H1 (cell line): ENCODE data around the gene GGA1. TPM values are rescaled to one million over a fixed set of nuclear protein-coding genes. Genes with fewer than 3 reads are reported as not detected.
A peak's percentile ranks its signal among the peaks of the same experiment; 100 is the strongest.

ENCODE experiments used
- CTCF ChIA-PET: fragments of 300-600 bp; sonication (Branson Sonifier 250); formaldehyde crosslinking; loops from one replicate; lab custom pipeline; 2021; ENCODE audit not compliant: partially characterized antibody; lab: Charles Lee
- POLR2A ChIA-PET: fragments of 300-600 bp; sonication (Branson Sonifier 250); formaldehyde crosslinking; loops from one replicate; lab custom pipeline; 2021; ENCODE audit warnings: inconsistent platforms; ENCODE audit not compliant: partially characterized antibody; lab: Charles Lee
- DNase-seq, 2 experiments: peaks; one replicate each; pipeline versions ENCODE4 v3.0.0 to v3.0.0-alpha.2; 2010 to 2022; ENCODE audit warnings: low spot score in 2 of 2, low read depth in 1 of 2, mixed read lengths in 1 of 2
- FAIRE-seq: peaks from 2 replicates; lab custom pipeline; 2011; peaks lifted over from hg19 to GRCh38; lab: Jason Lieb, UNC
- H2AFZ ChIP-seq: 2 replicates; pipeline ENCODE4 v1.8.1; 2012; ENCODE audit warnings: low read length, inconsistent platforms
- H2AK5ac ChIP-seq: 2 replicates; pipeline ENCODE4 v1.6.1; 2013; ENCODE audit warnings: low read depth, low read length
- H2BK120ac ChIP-seq: replicated peaks from 2 replicates; pipeline ENCODE3; 2013; ENCODE audit warnings: low read depth, low read length, inconsistent platforms
- H2BK12ac ChIP-seq: 2 replicates; pipeline ENCODE4 v1.6.1; 2013; ENCODE audit warnings: low read depth, low read length
- H2BK15ac ChIP-seq: 2 replicates; pipeline ENCODE4 v1.6.1; 2013; ENCODE audit warnings: low read length
- H2BK20ac ChIP-seq: 2 replicates; pipeline ENCODE4 v1.6.1; 2013; ENCODE audit warnings: low read length
- H2BK5ac ChIP-seq: 2 replicates; pipeline ENCODE4 v1.6.1; 2013; ENCODE audit warnings: low read depth, low read length
- H3K14ac ChIP-seq: 2 replicates; pipeline ENCODE4 v1.6.1; 2013; ENCODE audit warnings: inconsistent platforms; ENCODE audit not compliant: insufficient read length
- H3K18ac ChIP-seq: 2 replicates; pipeline ENCODE4 v1.6.1; 2013; ENCODE audit warnings: low read length; ENCODE audit errors: extremely low read depth
- H3K23ac ChIP-seq: 2 replicates; pipeline ENCODE4 v1.6.1; 2013; ENCODE audit warnings: inconsistent platforms; ENCODE audit not compliant: insufficient read length
- H3K23me2 ChIP-seq: 2 replicates; pipeline ENCODE4 v1.6.1; 2013; ENCODE audit warnings: low read depth, low read length
- H3K27ac ChIP-seq: 2 replicates; pipeline ENCODE4 v1.6.1; 2011; ENCODE audit warnings: low read depth, low read length, inconsistent platforms
- H3K27me3 ChIP-seq, 4 experiments: replicated peaks in 1 of 4; 1 replicate in 1 of 4; 2 replicates in 3 of 4; pipeline versions ENCODE4 v1.6.1 to v1.8.1; 2011 to 2013; ENCODE audit warnings: low read length in 3 of 4, mild to moderate bottlenecking in 3 of 4, inconsistent platforms in 2 of 4, mixed read lengths in 2 of 4, moderate library complexity in 1 of 4; ENCODE audit not compliant: control insufficient read depth in 3 of 4, insufficient read depth in 3 of 4; ENCODE audit errors: extremely low read depth in 1 of 4
- H3K36me3 ChIP-seq, 4 experiments: 2 replicates each; pipeline versions ENCODE4 v1.6.1 to v1.8.1; 2011 to 2013; ENCODE audit warnings: mild to moderate bottlenecking in 4 of 4, low read length in 3 of 4, moderate library complexity in 2 of 4, control low read depth in 1 of 4, inconsistent platforms in 1 of 4; ENCODE audit not compliant: insufficient read depth in 4 of 4, control insufficient read depth in 2 of 4
- H3K4ac ChIP-seq: replicated peaks from 2 replicates; pipeline ENCODE3; 2013; ENCODE audit warnings: low read length, low read depth, mixed read lengths, inconsistent platforms; ENCODE audit not compliant: insufficient read length
- H3K4me1 ChIP-seq, 4 experiments: replicated peaks in 1 of 4; 1 replicate in 1 of 4; 2 replicates in 3 of 4; pipeline versions ENCODE4 v1.6.1 to v1.8.1; 2011 to 2013; ENCODE audit warnings: low read length in 3 of 4, inconsistent platforms in 2 of 4, mixed read lengths in 1 of 4; ENCODE audit not compliant: insufficient read depth in 4 of 4, control insufficient read depth in 3 of 4
- H3K4me2 ChIP-seq, 2 experiments: 2 replicates each; pipeline versions ENCODE4 v1.6.1 to v1.8.1; 2011 to 2013; ENCODE audit warnings: low read depth in 2 of 2, low read length in 2 of 2, control low read depth in 1 of 2, inconsistent platforms in 1 of 2, mild to moderate bottlenecking in 1 of 2; ENCODE audit not compliant: insufficient read depth in 1 of 2
- H3K4me3 ChIP-seq, 4 experiments: fragments of 200-600, 300-600 bp in 1 of 4; sonication (generic), shearing (Covaris generic), sonication (Bioruptor Twin) in 1 of 4; 2 replicates each; pipeline versions ENCODE4 v1.5.1 to v1.8.1; 2011 to 2016; ENCODE audit warnings: low read length in 4 of 4, low read depth in 3 of 4, control low read depth in 2 of 4, inconsistent platforms in 2 of 4, mild to moderate bottlenecking in 2 of 4, mixed read lengths in 1 of 4, moderate library complexity in 1 of 4; ENCODE audit not compliant: insufficient read depth in 2 of 4; ENCODE audit errors: extremely low read depth in 1 of 4
- H3K56ac ChIP-seq: replicated peaks from 2 replicates; pipeline ENCODE3; 2013; ENCODE audit warnings: low read depth, mild to moderate bottlenecking, mixed read lengths, low read length, inconsistent platforms; ENCODE audit not compliant: insufficient read length
- H3K79me1 ChIP-seq: 2 replicates; pipeline ENCODE4 v1.6.1; 2013; ENCODE audit warnings: low read depth, low read length, control low read depth
- H3K79me2 ChIP-seq, 2 experiments: 2 replicates each; pipeline versions ENCODE4 v1.6.1 to v1.8.1; 2012 to 2013; ENCODE audit warnings: low read length in 2 of 2, mild to moderate bottlenecking in 2 of 2, inconsistent platforms in 1 of 2; ENCODE audit not compliant: insufficient read depth in 2 of 2, control insufficient read depth in 1 of 2
- H3K9ac ChIP-seq, 4 experiments: replicated peaks in 1 of 4; 1 replicate in 1 of 4; 2 replicates in 3 of 4; pipeline versions ENCODE4 v1.6.1 to v1.8.1; 2011 to 2013; ENCODE audit warnings: low read depth in 3 of 4, low read length in 3 of 4, control low read depth in 2 of 4, mild to moderate bottlenecking in 2 of 4, moderate library complexity in 2 of 4, inconsistent platforms in 1 of 4; ENCODE audit errors: extremely low read depth in 1 of 4
- H3K9me3 ChIP-seq, 2 experiments: 2 replicates each; pipeline versions ENCODE4 v1.6.1 to v1.8.1; 2012 to 2013; ENCODE audit warnings: mild to moderate bottlenecking in 2 of 2, moderate library complexity in 2 of 2, control low read depth in 1 of 2, inconsistent platforms in 1 of 2, low read depth in 1 of 2, low read length in 1 of 2, mixed read lengths in 1 of 2; ENCODE audit not compliant: insufficient read depth in 2 of 2
- H4K20me1 ChIP-seq, 2 experiments: replicated peaks in 1 of 2; 2 replicates each; pipeline versions ENCODE3 to v1.8.1; 2011 to 2013; ENCODE audit warnings: inconsistent platforms in 2 of 2, low read length in 2 of 2, mild to moderate bottlenecking in 1 of 2; ENCODE audit not compliant: insufficient read depth in 2 of 2, control insufficient read depth in 1 of 2
- H4K5ac ChIP-seq: 2 replicates; pipeline ENCODE4 v1.6.1; 2013; ENCODE audit warnings: low read length, low read depth, mixed read lengths, inconsistent platforms; ENCODE audit not compliant: insufficient read length
- H4K8ac ChIP-seq: 2 replicates; pipeline ENCODE4 v1.8.0; 2013; ENCODE audit warnings: mild to moderate bottlenecking, moderate library complexity, low read length, inconsistent platforms; ENCODE audit not compliant: insufficient read depth; ENCODE audit errors: extremely low read depth
- H4K91ac ChIP-seq: replicated peaks from 2 replicates; pipeline ENCODE3; 2013; ENCODE audit warnings: low read length, mixed read lengths, inconsistent platforms; ENCODE audit not compliant: insufficient read length
- ATF2 ChIP-seq: IDR thresholded peaks from 2 replicates; pipeline ENCODE4 v1.6.1; 2012; ENCODE audit warnings: low read length, inconsistent platforms
- RNF2 ChIP-seq: fragments of 200-900, 300-1000 bp; sonication (generic); IDR thresholded peaks from 2 replicates; pipeline ENCODE4 v1.7.1; 2016; ENCODE audit warnings: borderline replicate concordance, low read depth, mild to moderate bottlenecking, antibody characterized with exemption, low read length; ENCODE audit not compliant: poor library complexity, severe bottlenecking; ENCODE audit errors: missing control alignments
- SUZ12 ChIP-seq: fragments of 200-600 bp; sonication (generic); IDR thresholded peaks from 2 replicates; pipeline ENCODE4 v1.6.1; 2012; ENCODE audit warnings: mild to moderate bottlenecking, inconsistent platforms, low read length, moderate library complexity, mixed read lengths
- WGBS, 2 experiments: shearing (Covaris generic) in 1 of 2; methylation state at CpG; one replicate each; pipeline versions ENCODE4 v1.1.6 to v1.1.7; 2013 to 2015; ENCODE audit warnings: low lambda C conversion rate in 2 of 2, mixed read lengths in 2 of 2, inconsistent platforms in 1 of 2, low coverage in 1 of 2, missing lambda C conversion rate in 1 of 2; ENCODE audit not compliant: insufficient replicate concordance in 2 of 2, insufficient coverage in 1 of 2, insufficient read length in 1 of 2; ENCODE audit errors: extremely low coverage in 1 of 2, missing lambda C conversion rate in 1 of 2; 5-methylcytosine and 5-hydroxymethylcytosine counted together
- polyA plus RNA-seq, 7 experiments: library from polyadenylated mRNA; depleted of rRNA in 3 of 7; stranded (reverse) in 5 of 7; unstranded in 2 of 7; fragments of >200 nt in 5 of 7; fragments of 200-250 nt in 2 of 7; gene quantifications; 1 replicate in 5 of 7; 2 replicates in 1 of 7; 4 replicates in 1 of 7; pipeline versions ENCODE4 v1.2.1 to v1.2.3, GENCODE V29; 2011 to 2013; ENCODE audit warnings: missing spikeins in 2 of 7, mixed read lengths in 2 of 7
- total RNA-seq: library from RNA; stranded (reverse); fragmentation: NEBNext Ultra II Directional; extraction: Animal tissue kit (Norgen Biotek cat#: 25700); gene quantifications from 2 replicates; pipeline ENCODE4 v1.2.1, GENCODE V29; 2021

The GGA1 gene
- total and polyA plus RNA-seq, 2 of the 8 experiments (the other 6 are each of a cell fraction or from before 2014, with no cell fraction given), result 49.3 to 57.2 TPM

- H2AK5ac ChIP-seq, result peak overlapping the region; percentile 96
- H4K8ac ChIP-seq, result no peak overlapping the region
- no peak overlapping the region for H3K23ac ChIP-seq
- peaks cover 15% of the 10 kb centered on the region; the same call in 1 of the 2 replicates for H3K23me2 ChIP-seq
- DNase-seq, result no peak
- H3K14ac ChIP-seq, result no peak overlapping the region
- no peak overlapping the region for H3K27ac ChIP-seq
- H2BK15ac ChIP-seq, result no peak overlapping the region
- no peak overlapping the region for H3K56ac ChIP-seq
- no peak overlapping the region for H3K9ac ChIP-seq
- ChIA-PET POLR2A (interaction anchor here (1.0 to 12.2 kb wide), 4 partner anchors 17 to 37 kb away, joined by 3 to 198 read pairs (median 9); no protein-coding TSS in a partner anchor), CTCF (interaction anchor here (0.6 to 39.4 kb wide), 10 partner anchors 8 to 278 kb away, joined by 3 to 1347 read pairs (median 5); partner anchors contain the start of gene LGALS2)
- H2BK20ac ChIP-seq, result peak overlapping the region; percentile 86; the same call in 1 of the 2 replicates
- no peak overlapping the region for H4K5ac ChIP-seq
- H4K20me1 ChIP-seq, result no peaks in the 10 kb centered on the region
- peaks cover 7 to 43% (median 23%) of the 10 kb centered on the region in 4 experiments for H3K4me1 ChIP-seq
- peak overlapping the region; percentile 57 for H4K91ac ChIP-seq
- 0 out of 2 replicates have a peak overlapping the region, but pooled peaks have one; percentile 71 for H3K18ac ChIP-seq
- no peaks in the 10 kb centered on the region for H3K79me1 ChIP-seq
- no peaks in the 10 kb centered on the region for H3K79me2 ChIP-seq
- peaks cover 6 to 22% (median 11%) of the 10 kb centered on the region in 4 experiments; a peak in 6 of 7 replicates for H3K27me3 ChIP-seq
- peak overlapping the region in 1 of 2 experiments; percentile 38; a peak in 2 of 4 replicates for H3K4me2 ChIP-seq
- WGBS, 2 experiments, result 80% methylated on average over 7 of the region's 7 CpGs; no CpG with 5 or more reads in 1 of the 2 experiments
- peak overlapping the region; percentile 49 for H2BK120ac ChIP-seq
- peak overlapping the region; percentile 75; the same call in 1 of the 2 replicates for H2BK5ac ChIP-seq
- no peak overlapping the region for H3K4ac ChIP-seq
- FAIRE-seq, result no peak
- H3K4me3 ChIP-seq, result no peak overlapping the region
- H3K9me3 ChIP-seq, result no peaks in the 10 kb centered on the region
- no peaks in the 10 kb centered on the region for H3K36me3 ChIP-seq
- peak overlapping the region; percentile 84; the same call in 1 of the 2 replicates for H2BK12ac ChIP-seq
- no peak overlapping the region for H2AFZ ChIP-seq
- TF ChIP-seq ATF2 (no peak), SUZ12 (no peak), RNF2 (no peak)
Measured at GRCh38 chr22:37564111-37564711, 44.4 kb upstream of the GGA1 start.
